Measurements from ENCODE around the gene PET100. TPM values are rescaled to one million over a fixed set of nuclear protein-coding genes. Genes with fewer than 3 reads are reported as not detected.

Gene PET100
- total RNA-seq, 4 donors from 2014 or later, result 9.5 to 15.1 (median 12.9) TPM

GRCh38 chr19:7617172-7617571 is 12.4 kb upstream of the PET100 start:
- H3K4me3 ChIP-seq, result no peak overlapping the region
- intact Hi-C loops (cut with DNase I; ENCODE audit: low total_unique reads), result no loop called here
- peaks cover 2 to 28% of the 10 kb centered on the region in 2 donors for H3K36me3 ChIP-seq
- ATAC-seq (no peak), DNase-seq (no peak)
- TF ChIP-seq CTCF (IDR thresholded peaks at IDR 0.05 in 4 of 5, conservative IDR thresholded peaks at IDR 0.05 in 1 of 5) (no peak), POLR2A (IDR thresholded peaks at IDR 0.05) (no peak)
- H3K27me3 ChIP-seq, result no peaks in the 10 kb centered on the region
- no peak overlapping the region for H3K27ac ChIP-seq
- H3K9me3 ChIP-seq, result no peaks in the 10 kb centered on the region
- H3K4me1 ChIP-seq, result peaks cover 7 to 15% of the 10 kb centered on the region in 2 donors
- in situ Hi-C loops (cut with MboI; ENCODE audit: low sequenced_read_pairs in 4 of 4), result no loop called here

- no peaks in the 10 kb centered on the region for H3K9me3 ChIP-seq
- H3K27ac ChIP-seq, result no peak overlapping the region
- no peak for TF ChIP-seq CTCF (IDR thresholded peaks at IDR 0.05 in 4 of 5, conservative IDR thresholded peaks at IDR 0.05 in 1 of 5)
- TF ChIP-seq POLR2A (IDR thresholded peaks at IDR 0.05), result no peak
- H3K36me3 ChIP-seq, result peaks cover 2 to 34% of the 10 kb centered on the region in 2 donors
- ATAC-seq (no peak), DNase-seq (no peak)
- in situ Hi-C loops (cut with MboI; ENCODE audit: low sequenced_read_pairs in 4 of 4) (no loop called here), intact Hi-C loops (cut with DNase I; ENCODE audit: low total_unique reads) (no loop called here)
- H3K27me3 ChIP-seq, result no peaks in the 10 kb centered on the region
- no peak overlapping the region for H3K4me3 ChIP-seq
- peaks cover 7 to 15% of the 10 kb centered on the region in 2 donors for H3K4me1 ChIP-seq
Measured at GRCh38 chr19:7617735-7618134, 11.9 kb upstream of the PET100 start.

GRCh38 chr19:7618348-7618747 is 11.2 kb upstream of the PET100 start:
- in situ Hi-C loops (cut with MboI; ENCODE audit: low sequenced_read_pairs in 4 of 4) (no loop called here), intact Hi-C loops (cut with DNase I; ENCODE audit: low total_unique reads) (no loop called here)
- peaks cover 7 to 15% of the 10 kb centered on the region in 2 donors for H3K4me1 ChIP-seq
- no peak overlapping the region for H3K4me3 ChIP-seq
- peaks cover 2 to 40% of the 10 kb centered on the region in 2 donors for H3K36me3 ChIP-seq
- no peaks in the 10 kb centered on the region for H3K27me3 ChIP-seq
- peak; percentile 30 to 45 for ATAC-seq
- peak in 1 of 2 donors; percentile 38 for DNase-seq
- no peaks in the 10 kb centered on the region for H3K9me3 ChIP-seq
- TF ChIP-seq CTCF (IDR thresholded peaks at IDR 0.05 in 4 of 5, conservative IDR thresholded peaks at IDR 0.05 in 1 of 5) (no peak), POLR2A (IDR thresholded peaks at IDR 0.05) (no peak)
- peak overlapping the region in 2 of 4 donors; percentile 55 to 59 for H3K27ac ChIP-seq

- Histone ChIP-seq H3K27ac (peak overlapping the region in 2 of 4 donors; percentile 55 to 59), H3K4me1 (peaks cover 7 to 15% of the 10 kb centered on the region in 2 donors), H3K36me3 (peaks cover 2 to 45% of the 10 kb centered on the region in 2 donors), H3K4me3 (no peak overlapping the region), H3K27me3 (no peaks in the 10 kb centered on the region), H3K9me3 (no peaks in the 10 kb centered on the region)
- intact Hi-C loops (cut with DNase I; ENCODE audit: low total_unique reads), result no loop called here
- TF ChIP-seq CTCF (IDR thresholded peaks at IDR 0.05 in 4 of 5, conservative IDR thresholded peaks at IDR 0.05 in 1 of 5) (no peak), POLR2A (IDR thresholded peaks at IDR 0.05) (no peak)
- in situ Hi-C loops (cut with MboI; ENCODE audit: low sequenced_read_pairs in 4 of 4), result no loop called here
- DNase-seq (peak in 1 of 2 donors; percentile 30), ATAC-seq (peak in 1 of 2 donors; percentile 26)
Measured at GRCh38 chr19:7618771-7619510, 10.7 kb upstream of the PET100 start.

All from gastrocnemius medialis (tissue), 4 donors.